Endothelial cell of umbilical vein (primary cell): ENCODE measurements around the gene VARS1. TPM values are rescaled to one million over a fixed set of nuclear protein-coding genes. Genes with fewer than 3 reads are reported as not detected.

Source experiments
- BruUV-seq: library from RNA; stranded (reverse); fragments of 400-500 nt; replicated peaks from 2 replicates; lab custom pipeline; 2021; lab: Mats Ljungman, UMichigan
- CTCF ChIA-PET: fragments of 300-600, 350-600 bp; sonication (Branson Sonifier 250); formaldehyde crosslinking; loops from one replicate; lab custom pipeline; 2021; ENCODE audit warnings: antibody characterized with exemption, inconsistent platforms; lab: Charles Lee
- POLR2A ChIA-PET: fragments of 300-600, 350-600 bp; sonication (Branson Sonifier 250); formaldehyde crosslinking; loops from one replicate; lab custom pipeline; 2021; ENCODE audit warnings: antibody characterized with exemption, inconsistent platforms; lab: Charles Lee
- DNase-seq: peaks from one replicate; pipeline ENCODE4 v3.0.0-alpha.2; 2011; ENCODE audit warnings: low read depth, low spot score
- FAIRE-seq: peaks from 2 replicates; lab custom pipeline; 2011; peaks lifted over from hg19 to GRCh38; lab: Jason Lieb, UNC
- H2AFZ ChIP-seq: 2 replicates; pipeline ENCODE4 v1.6.0; 2012; ENCODE audit warnings: low read depth, low read length, control low read depth, inconsistent platforms
- H3K27ac ChIP-seq: 2 replicates; pipeline ENCODE4 v1.5.1; 2011; ENCODE audit warnings: low read depth, mild to moderate bottlenecking, control low read depth, low read length, moderate library complexity; ENCODE audit not compliant: insufficient read depth
- H3K27me3 ChIP-seq, 2 experiments: 2 replicates each; pipeline versions ENCODE4 v1.6.0 to v1.6.1; 2011; ENCODE audit warnings: low read length in 2 of 2, mixed read lengths in 1 of 2; ENCODE audit not compliant: control insufficient read depth in 2 of 2, insufficient read depth in 2 of 2
- H3K36me3 ChIP-seq, 2 experiments: 2 replicates in 1 of 2; 3 replicates in 1 of 2; pipeline ENCODE4 v1.5.1; 2011; ENCODE audit warnings: low read length in 2 of 2, mild to moderate bottlenecking in 1 of 2, moderate library complexity in 1 of 2; ENCODE audit not compliant: control insufficient read depth in 2 of 2, insufficient read depth in 2 of 2; ENCODE audit errors: extremely low read depth in 1 of 2
- H3K4me1 ChIP-seq: 3 replicates; pipeline ENCODE4 v1.5.1; 2011; ENCODE audit warnings: mild to moderate bottlenecking, low read length; ENCODE audit not compliant: control insufficient read depth, insufficient read depth; ENCODE audit errors: extremely low read depth
- H3K4me2 ChIP-seq: 2 replicates; pipeline ENCODE4 v1.6.1; 2011; ENCODE audit warnings: low read length, control low read depth, mixed read lengths; ENCODE audit not compliant: insufficient read depth
- H3K4me3 ChIP-seq, 3 experiments: fragments of 200-600 bp in 1 of 3; sonication (generic), shearing (Covaris generic) in 1 of 3; replicated peaks in 1 of 3; 2 replicates each; pipeline ENCODE4 v1.5.1; 2011 to 2016; ENCODE audit warnings: control low read depth in 3 of 3, low read length in 3 of 3, mild to moderate bottlenecking in 2 of 3, inconsistent platforms in 1 of 3, low read depth in 1 of 3, moderate library complexity in 1 of 3; ENCODE audit not compliant: insufficient read depth in 1 of 3
- H3K79me2 ChIP-seq: 2 replicates; pipeline ENCODE4 v1.6.0; 2012; ENCODE audit warnings: low read length, inconsistent platforms; ENCODE audit not compliant: control insufficient read depth, insufficient read depth
- H3K9ac ChIP-seq: replicated peaks from 2 replicates; pipeline ENCODE3; 2011; ENCODE audit warnings: low read length, control low read depth; ENCODE audit not compliant: insufficient read depth; ENCODE audit errors: extremely low read depth
- H3K9me1 ChIP-seq: replicated peaks from 3 replicates; pipeline ENCODE4 v1.6.0; 2011; ENCODE audit warnings: mild to moderate bottlenecking, low read length; ENCODE audit not compliant: control insufficient read depth, insufficient read depth; ENCODE audit errors: extremely low read depth
- H3K9me3 ChIP-seq: replicated peaks from 2 replicates; pipeline ENCODE4 v1.5.1; 2012; ENCODE audit warnings: low read length, inconsistent platforms; ENCODE audit not compliant: control insufficient read depth, insufficient read depth
- H4K20me1 ChIP-seq: replicated peaks from 2 replicates; pipeline ENCODE3; 2011; ENCODE audit warnings: mild to moderate bottlenecking, low read length; ENCODE audit not compliant: control insufficient read depth, insufficient read depth; ENCODE audit errors: extremely low read depth
- EZH2 ChIP-seq: IDR thresholded peaks from 2 replicates; pipeline ENCODE4 v1.6.1; 2012; ENCODE audit warnings: borderline replicate concordance, low read depth, mild to moderate bottlenecking, moderate library complexity, low read length, inconsistent platforms; ENCODE audit not compliant: severe bottlenecking
- FOS ChIP-seq: IDR thresholded peaks from 2 replicates; pipeline ENCODE4 v1.6.1; 2011; ENCODE audit warnings: mild to moderate bottlenecking, low read length, moderate library complexity, borderline replicate concordance; ENCODE audit not compliant: insufficient read depth
- GATA2 ChIP-seq: IDR thresholded peaks from 2 replicates; pipeline ENCODE4 v1.7.0; 2011; ENCODE audit warnings: low read depth, mild to moderate bottlenecking, moderate library complexity, mixed read lengths, low read length; ENCODE audit not compliant: insufficient read length, insufficient read depth
- JUN ChIP-seq: IDR thresholded peaks from 2 replicates; pipeline ENCODE4 v1.6.1; 2011; ENCODE audit warnings: borderline replicate concordance, low read depth; ENCODE audit not compliant: insufficient read length, insufficient read depth
- MYC ChIP-seq: IDR thresholded peaks from one replicate; pipeline ENCODE4 v1.6.1; 2011; ENCODE audit warnings: mild to moderate bottlenecking, low read depth, low read length
- POLR2A ChIP-seq: IDR thresholded peaks from 2 replicates; pipeline ENCODE4 v1.6.1; 2012; ENCODE audit warnings: low read depth, mild to moderate bottlenecking, control low read depth, low read length
- POLR2AphosphoS5 ChIP-seq: IDR thresholded peaks from 2 replicates; pipeline ENCODE4 v1.6.1; 2012; ENCODE audit warnings: low read depth, mild to moderate bottlenecking, control low read depth, low read length, moderate library complexity; ENCODE audit not compliant: insufficient read depth
- dilution Hi-C: fragments of 300-500 bp; cut with MboI; formaldehyde crosslinking; loops from one replicate; pipeline ENCODE4 v1.15.0; 2019; ENCODE audit warnings: low sequenced_read_pairs; ENCODE audit not compliant: extremely low pct_ligation_motif_present
- intact Hi-C: fragments of 100-400 bp; cut with micrococcal nuclease; formaldehyde crosslinking; loops from one replicate; pipeline ENCODE4 v1.10.0; 2022
- polyA plus RNA-seq, 4 experiments: library from polyadenylated mRNA; depleted of rRNA in 3 of 4; stranded (reverse) in 3 of 4; unstranded in 1 of 4; fragments of >200 nt; gene quantifications; 2 replicates each; pipeline versions ENCODE4 v1.2.1 to v1.2.3, GENCODE V29; 2011 to 2012; ENCODE audit warnings: missing spikeins in 1 of 4
- total RNA-seq: library from RNA; stranded (reverse); gene quantifications from 2 replicates; pipeline ENCODE4 v1.2.3, GENCODE V29; 2021
- TF ChIP-seq, protein P1 (sequence below): IDR thresholded peaks from 2 replicates; pipeline ENCODE4 v1.6.1; 2011; ENCODE audit not compliant: insufficient read depth, insufficient read length
- TF ChIP-seq, protein P2 (sequence below), 2 donors: IDR thresholded peaks; 1 replicate in 1 of 2; 2 replicates in 1 of 2; pipeline ENCODE4 v1.5.1; 2011; ENCODE audit warnings: low read length in 2 of 2, mild to moderate bottlenecking in 2 of 2, moderate library complexity in 2 of 2, control low read depth in 1 of 2, inconsistent platforms in 1 of 2, low read depth in 1 of 2; ENCODE audit not compliant: insufficient read depth in 1 of 2; ENCODE audit errors: extremely low read depth in 1 of 2

The VARS1 gene
- total and polyA plus RNA-seq, 2 donors (not counting 3 experiments of a cell fraction or from before 2014, with no cell fraction given) = 37.4 to 121 TPM

DNA sequence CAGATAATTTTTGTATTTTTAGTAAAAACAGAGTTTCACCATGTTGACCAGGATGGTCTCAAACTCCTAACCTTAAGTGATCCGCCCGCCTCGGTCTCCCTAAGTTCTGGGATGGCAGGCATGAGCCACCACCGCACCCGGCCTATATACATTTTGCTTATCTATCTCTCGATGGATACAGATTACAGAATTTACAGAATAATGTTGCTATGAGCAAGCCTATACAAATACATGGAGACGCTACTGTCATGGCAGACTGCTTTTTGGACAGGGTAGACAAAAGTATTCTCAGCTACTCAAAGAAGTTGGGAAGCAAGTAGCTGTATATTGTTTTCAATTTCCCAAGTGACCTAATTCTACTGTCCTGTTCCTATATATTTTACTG, 17.9 kb upstream of the VARS1 start:
- H3K9ac ChIP-seq = peak overlapping the region; percentile 54
- no peak overlapping the region for H3K4me3 ChIP-seq
- peak overlapping the region; percentile 79 for H3K4me2 ChIP-seq

More for the DNA sequence above, 17.9 kb upstream of the VARS1 start:
- TF ChIP-seq POLR2AphosphoS5 (no peak), FOS (no peak), POLR2A (no peak), JUN (no peak), MYC (no peak), GATA2 (no peak), EZH2 (no peak)
- TF ChIP-seq, protein P1, sequence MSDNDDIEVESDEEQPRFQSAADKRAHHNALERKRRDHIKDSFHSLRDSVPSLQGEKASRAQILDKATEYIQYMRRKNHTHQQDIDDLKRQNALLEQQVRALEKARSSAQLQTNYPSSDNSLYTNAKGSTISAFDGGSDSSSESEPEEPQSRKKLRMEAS = no peak
- TF ChIP-seq, protein P2, sequence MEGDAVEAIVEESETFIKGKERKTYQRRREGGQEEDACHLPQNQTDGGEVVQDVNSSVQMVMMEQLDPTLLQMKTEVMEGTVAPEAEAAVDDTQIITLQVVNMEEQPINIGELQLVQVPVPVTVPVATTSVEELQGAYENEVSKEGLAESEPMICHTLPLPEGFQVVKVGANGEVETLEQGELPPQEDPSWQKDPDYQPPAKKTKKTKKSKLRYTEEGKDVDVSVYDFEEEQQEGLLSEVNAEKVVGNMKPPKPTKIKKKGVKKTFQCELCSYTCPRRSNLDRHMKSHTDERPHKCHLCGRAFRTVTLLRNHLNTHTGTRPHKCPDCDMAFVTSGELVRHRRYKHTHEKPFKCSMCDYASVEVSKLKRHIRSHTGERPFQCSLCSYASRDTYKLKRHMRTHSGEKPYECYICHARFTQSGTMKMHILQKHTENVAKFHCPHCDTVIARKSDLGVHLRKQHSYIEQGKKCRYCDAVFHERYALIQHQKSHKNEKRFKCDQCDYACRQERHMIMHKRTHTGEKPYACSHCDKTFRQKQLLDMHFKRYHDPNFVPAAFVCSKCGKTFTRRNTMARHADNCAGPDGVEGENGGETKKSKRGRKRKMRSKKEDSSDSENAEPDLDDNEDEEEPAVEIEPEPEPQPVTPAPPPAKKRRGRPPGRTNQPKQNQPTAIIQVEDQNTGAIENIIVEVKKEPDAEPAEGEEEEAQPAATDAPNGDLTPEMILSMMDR (IDR thresholded peaks at IDR 0.05; ENCODE audit: extremely low read depth in 1 of 2, insufficient read depth in 1 of 2, low read depth in 1 of 2, low read length in 2 of 2) = no peak
- CTCF ChIA-PET = interaction anchor here (1.0 to 3.3 kb wide), 6 partner anchors 14 to 84 kb away, joined by 3 to 18 read pairs (median 8); partner anchors contain the start of genes HSPA1B and VARS1
- intact Hi-C loops (no loop called here), dilution Hi-C loops (no loop called here)
- Histone ChIP-seq H3K79me2 (peaks cover 13% of the 10 kb centered on the region), H2AFZ (peak overlapping the region; percentile 82), H4K20me1 (no peaks in the 10 kb centered on the region), H3K27me3 (no peaks in the 10 kb centered on the region), H3K9me3 (no peaks in the 10 kb centered on the region), H3K36me3 (no peaks in the 10 kb centered on the region), H3K9me1 (no peaks in the 10 kb centered on the region), H3K27ac (no peak overlapping the region), H3K4me1 (peaks cover 20% of the 10 kb centered on the region)
- DNase-seq (no peak), FAIRE-seq (peak; percentile 62)
- BruUV-seq = no TSS peak
- POLR2A ChIA-PET = interaction anchor here (1.4 to 2.3 kb wide), 3 partner anchors 13 to 76 kb away, joined by 6 to 43 read pairs (median 11); partner anchors contain the start of gene HSPA1B
